OCI-LY7 (cell line): ENCODE measurements around the gene NES. TPM values are rescaled to one million over a fixed set of nuclear protein-coding genes. Genes with fewer than 3 reads are reported as not detected.

Experiments used
- Bru-seq: library from RNA; stranded (reverse); fragments of 400-500 nt; gene quantifications from one replicate; lab custom pipeline; 2021; lab: Mats Ljungman, UMichigan
- BruChase-seq, 2 experiments: library from RNA; stranded (reverse); fragments of 400-500 nt; gene quantifications; one replicate each; lab custom pipeline; 2021; lab: Mats Ljungman, UMichigan
- BruUV-seq: library from RNA; stranded (reverse); fragments of 400-500 nt; replicated peaks from 2 replicates; lab custom pipeline; 2021; lab: Mats Ljungman, UMichigan
- CTCF ChIA-PET: fragments of 300-600 bp; sonication (Branson Sonifier 250); formaldehyde crosslinking; loops from one replicate; lab custom pipeline; 2022; ENCODE audit warnings: antibody characterized with exemption; ENCODE audit not compliant: unreplicated experiment; lab: Charles Lee
- POLR2A ChIA-PET: fragments of 300-600 bp; sonication (Branson Sonifier 250); formaldehyde crosslinking; loops from one replicate; lab custom pipeline; 2022; ENCODE audit warnings: antibody characterized with exemption; lab: Charles Lee
- DNase-seq: peaks from one replicate; pipeline ENCODE4 v3.0.0-alpha.2; 2015; ENCODE audit warnings: low spot score
- H2AFZ ChIP-seq: fragments of 200-600 bp; sonication (generic), shearing (Covaris generic); 2 replicates; pipeline ENCODE4 v1.6.1; 2014; ENCODE audit warnings: mild to moderate bottlenecking, antibody characterized with exemption, low read length, moderate library complexity
- H3K27ac ChIP-seq: fragments of 200-600 bp; sonication (generic); 2 replicates; pipeline ENCODE4 v1.5.1; 2014; ENCODE audit warnings: mixed run types, low read depth, mild to moderate bottlenecking, moderate library complexity, low read length, inconsistent platforms; ENCODE audit not compliant: poor library complexity, severe bottlenecking
- H3K36me3 ChIP-seq: fragments of 200-600 bp; sonication (generic); 2 replicates; pipeline ENCODE4 v1.6.1; 2014; ENCODE audit warnings: mild to moderate bottlenecking, antibody characterized with exemption, low read length, moderate library complexity, mixed read lengths; ENCODE audit not compliant: insufficient read depth
- H3K4me1 ChIP-seq: fragments of 200-600 bp; sonication (generic); 2 replicates; pipeline ENCODE4 v1.5.1; 2014; ENCODE audit warnings: mild to moderate bottlenecking, low read length; ENCODE audit not compliant: insufficient read depth, poor library complexity, severe bottlenecking
- H3K4me2 ChIP-seq: fragments of 200-600 bp; sonication (generic); 2 replicates; pipeline ENCODE4 v1.6.1; 2014; ENCODE audit warnings: mild to moderate bottlenecking, low read length
- H3K4me3 ChIP-seq: fragments of 200-600 bp; sonication (generic); 2 replicates; pipeline ENCODE4 v1.5.1; 2014; ENCODE audit warnings: mild to moderate bottlenecking, low read depth, low read length; ENCODE audit not compliant: poor library complexity, severe bottlenecking
- H3K79me2 ChIP-seq: fragments of 200-600 bp; sonication (generic); 2 replicates; pipeline ENCODE4 v1.6.1; 2016; ENCODE audit warnings: low read depth, mild to moderate bottlenecking, low read length, moderate library complexity, mixed read lengths; ENCODE audit not compliant: insufficient read depth
- H3K9me2 ChIP-seq: fragments of 200-600 bp; sonication (generic); 2 replicates; pipeline ENCODE4 v1.6.1; 2016; ENCODE audit warnings: mild to moderate bottlenecking, low read length, mixed read lengths; ENCODE audit not compliant: insufficient read depth
- H3K9me3 ChIP-seq: fragments of 200-600 bp; sonication (generic); 2 replicates; pipeline ENCODE4 v1.6.1; 2014; ENCODE audit warnings: mild to moderate bottlenecking, mixed run types, low read length, mixed read lengths
- H4K20me1 ChIP-seq: fragments of 200-600 bp; sonication (generic); 2 replicates; pipeline ENCODE4 v1.6.1; 2014; ENCODE audit warnings: mild to moderate bottlenecking, antibody characterized with exemption, low read length, moderate library complexity, mixed read lengths; ENCODE audit not compliant: insufficient read depth
- CTCF ChIP-seq: fragments of 200-600 bp; sonication (generic); conservative IDR thresholded peaks from 2 replicates; pipeline ENCODE4 v1.5.1; 2014; ENCODE audit warnings: mild to moderate bottlenecking, antibody characterized with exemption, low read length, moderate library complexity, mixed read lengths
- EZH2phosphoT487 ChIP-seq: fragments of 200-600 bp; sonication (generic); IDR thresholded peaks from 2 replicates; pipeline ENCODE4 v1.6.1; 2018; ENCODE audit warnings: low read depth, borderline replicate concordance, mild to moderate bottlenecking, mixed run types, antibody characterized with exemption, low read length, moderate library complexity, mixed read lengths
- intact Hi-C: fragments of 100-400 bp; cut with micrococcal nuclease; formaldehyde crosslinking; loops from one replicate; pipeline ENCODE4 v1.10.0; 2022; ENCODE audit not compliant: unreplicated experiment
- long read RNA-seq: library from polyadenylated mRNA; stranded (forward); transcript quantifications from one replicate; pipeline ENCODE4 v2.0.0, GENCODE V29; 2022
- total RNA-seq, 2 experiments: library from RNA; depleted of rRNA in 1 of 2; stranded (reverse); fragments of >200 nt in 1 of 2; shearing (Covaris generic) in 1 of 2; gene quantifications; 2 replicates each; pipeline ENCODE4 v1.2.3, GENCODE V29; 2014 to 2022

The NES gene
- total RNA-seq (2014; rRNA removed; shearing (Covaris generic)), result not detected in 2 replicates
- total RNA-seq (2022), result not detected in 2 replicates
- Bru-seq, nascent RNA, result percentile 10 among the genes with signal in this experiment
- not detected for BruChase-seq, experiment 1, labeled RNA remaining after a 6-hour chase
- percentile 10 among the genes with signal in this experiment for BruChase-seq, experiment 2, labeled RNA remaining after a 2-hour chase
- long read RNA-seq, result 0 reads

GRCh38 chr1:156676820-156677615 lies at the start of gene NES:
NES (minus strand) TSS chr1:156677407; CDS start chr1:156677264, 143 bp downstream.
- H3K4me3 ChIP-seq, result no peak within 1 kb of the TSS
- H3K4me1 ChIP-seq, result no peaks in the 10 kb centered on the region
- intact Hi-C loops, result no loop called here
- CTCF ChIA-PET, result interaction anchor here (0.5 to 1.4 kb wide), 2 partner anchors 20 to 53 kb away, joined by 3 to 6 read pairs; no protein-coding TSS in a partner anchor
- H3K9me3 ChIP-seq, result no peaks in the 10 kb centered on the region
- no peak within 1 kb of the TSS for H3K4me2 ChIP-seq
- H3K79me2 ChIP-seq, result no peaks in the 10 kb centered on the region
- POLR2A ChIA-PET, result no interaction called here
- no peaks in the 10 kb centered on the region for H3K9me2 ChIP-seq
- no peak for TF ChIP-seq EZH2phosphoT487
- no peak for TF ChIP-seq CTCF
- no peaks in the 10 kb centered on the region for H4K20me1 ChIP-seq
- no peak within 1 kb of the TSS for H2AFZ ChIP-seq
- H3K27ac ChIP-seq, result no peak within 1 kb of the TSS
- no peaks in the 10 kb centered on the region for H3K36me3 ChIP-seq
- BruUV-seq, result no TSS peak
- DNase-seq, result no peak

GRCh38 chr1:156726549-156727226 lies 49.5 kb upstream of the NES start:
- no peaks in the 10 kb centered on the region for H3K9me3 ChIP-seq
- peaks cover 76% of the 10 kb centered on the region for H3K79me2 ChIP-seq
- TF ChIP-seq CTCF (peak; percentile 87), EZH2phosphoT487 (no peak)
- DNase-seq, result peak; percentile 80
- peaks cover 56% of the 10 kb centered on the region for H3K36me3 ChIP-seq
- peaks cover 31% of the 10 kb centered on the region for H3K4me1 ChIP-seq
- peak overlapping the region; percentile 62 for H3K27ac ChIP-seq
- no peaks in the 10 kb centered on the region for H3K9me2 ChIP-seq
- POLR2A ChIA-PET, result interaction anchor here (0.6 to 2.0 kb wide), 9 partner anchors 14 to 1452 kb away, joined by 3 to 10 read pairs (median 3); partner anchors contain the start of genes HDGF and MRPL24
- no peak overlapping the region for H2AFZ ChIP-seq
- H4K20me1 ChIP-seq, result peaks cover 32% of the 10 kb centered on the region
- CTCF ChIA-PET, result interaction anchor here (0.6 to 2.4 kb wide), 13 partner anchors 11 to 127 kb away, joined by 3 to 36 read pairs (median 4); partner anchors contain the start of genes HDGF, MRPL24 and PRCC
- BruUV-seq, result no TSS peak
- H3K4me3 ChIP-seq, result peak overlapping the region; percentile 87
- intact Hi-C loops, result loop anchor here (1.0 to 5.0 kb wide), 3 partner anchors 37 to 136 kb away; partner anchors contain the start of gene NTRK1
- peak overlapping the region; percentile 92 for H3K4me2 ChIP-seq
